ENCODE results near the gene GSTM4.

The GSTM4 gene

DNA sequence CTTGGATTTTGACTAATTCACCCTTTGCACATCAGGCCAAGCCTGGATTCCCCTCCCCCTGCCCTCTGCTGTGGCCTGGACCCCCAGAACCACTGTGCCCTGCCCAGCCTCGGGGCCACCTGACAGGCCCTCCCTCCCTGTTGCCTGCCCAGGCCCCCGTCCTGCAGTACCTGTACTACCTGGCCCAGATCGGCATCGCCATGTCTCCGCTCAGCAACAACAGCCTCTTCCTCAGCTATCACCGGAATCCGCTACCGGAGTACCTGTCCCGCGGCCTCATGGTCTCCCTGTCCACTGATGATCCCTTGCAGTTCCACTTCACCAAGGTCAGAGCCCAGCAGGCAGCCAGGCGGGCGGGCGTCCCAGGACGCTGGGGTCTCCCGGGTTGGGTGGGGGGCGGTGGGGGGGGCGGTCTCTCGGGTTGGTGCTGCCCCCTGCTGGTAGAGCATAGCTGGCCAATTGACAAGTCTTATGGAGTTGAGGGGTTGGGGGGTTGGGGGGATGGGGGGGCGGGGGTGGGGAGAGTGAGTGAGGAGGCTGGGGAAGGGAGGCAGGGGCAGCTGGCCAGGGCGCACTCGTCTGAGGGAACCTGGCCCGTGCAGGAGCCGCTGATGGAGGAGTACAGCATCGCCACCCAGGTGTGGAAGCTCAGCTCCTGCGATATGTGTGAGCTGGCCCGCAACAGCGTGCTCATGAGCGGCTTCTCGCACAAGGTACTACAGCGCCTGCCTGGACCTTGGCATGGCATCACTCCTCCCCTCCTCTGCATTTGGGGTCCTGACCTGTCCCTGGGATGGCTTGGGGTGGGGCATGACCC lies 25.6 kb upstream of the GSTM4 start:
- TF ChIP-seq, protein P1, sequence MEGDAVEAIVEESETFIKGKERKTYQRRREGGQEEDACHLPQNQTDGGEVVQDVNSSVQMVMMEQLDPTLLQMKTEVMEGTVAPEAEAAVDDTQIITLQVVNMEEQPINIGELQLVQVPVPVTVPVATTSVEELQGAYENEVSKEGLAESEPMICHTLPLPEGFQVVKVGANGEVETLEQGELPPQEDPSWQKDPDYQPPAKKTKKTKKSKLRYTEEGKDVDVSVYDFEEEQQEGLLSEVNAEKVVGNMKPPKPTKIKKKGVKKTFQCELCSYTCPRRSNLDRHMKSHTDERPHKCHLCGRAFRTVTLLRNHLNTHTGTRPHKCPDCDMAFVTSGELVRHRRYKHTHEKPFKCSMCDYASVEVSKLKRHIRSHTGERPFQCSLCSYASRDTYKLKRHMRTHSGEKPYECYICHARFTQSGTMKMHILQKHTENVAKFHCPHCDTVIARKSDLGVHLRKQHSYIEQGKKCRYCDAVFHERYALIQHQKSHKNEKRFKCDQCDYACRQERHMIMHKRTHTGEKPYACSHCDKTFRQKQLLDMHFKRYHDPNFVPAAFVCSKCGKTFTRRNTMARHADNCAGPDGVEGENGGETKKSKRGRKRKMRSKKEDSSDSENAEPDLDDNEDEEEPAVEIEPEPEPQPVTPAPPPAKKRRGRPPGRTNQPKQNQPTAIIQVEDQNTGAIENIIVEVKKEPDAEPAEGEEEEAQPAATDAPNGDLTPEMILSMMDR (IDR thresholded peaks at IDR 0.05; ENCODE audit: control insufficient read depth, extremely low read depth, insufficient read depth), result peak; percentile 24; the same call in 1 of the 2 replicates
- no peak for DNase-seq (ENCODE audit: low read depth)
- no peak overlapping the region for H3K4me3 ChIP-seq (ENCODE audit: low read depth, low read length)

DNA sequence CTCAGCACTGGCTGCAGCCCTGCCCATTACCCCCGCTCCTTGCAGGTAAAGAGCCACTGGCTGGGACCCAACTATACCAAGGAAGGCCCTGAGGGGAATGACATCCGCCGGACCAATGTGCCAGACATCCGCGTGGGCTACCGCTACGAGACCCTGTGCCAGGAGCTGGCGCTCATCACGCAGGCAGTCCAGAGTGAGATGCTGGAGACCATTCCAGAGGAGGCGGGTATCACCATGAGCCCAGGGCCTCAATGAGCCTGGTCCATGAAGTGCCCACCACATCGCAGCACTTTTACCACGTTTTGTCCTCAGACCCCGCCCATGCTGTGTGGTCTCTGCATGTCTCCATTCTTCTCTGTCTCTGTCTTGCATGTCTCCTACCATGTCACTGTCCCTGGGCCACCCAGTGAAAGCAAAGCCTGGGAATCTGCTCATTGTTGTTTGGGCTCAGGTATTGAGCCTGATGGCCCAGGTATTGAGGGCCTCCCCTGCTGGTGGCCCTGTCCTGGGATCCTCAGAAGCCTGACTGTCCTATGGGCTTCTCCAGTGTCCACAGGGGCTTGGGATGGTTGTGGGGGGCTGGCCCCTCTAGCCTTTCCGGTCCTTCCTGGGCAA lies 24.9 kb upstream of the GSTM4 start:
- TF ChIP-seq, protein P1 (IDR thresholded peaks at IDR 0.05; ENCODE audit: control insufficient read depth, extremely low read depth, insufficient read depth), result no peak
- no peak for DNase-seq (ENCODE audit: low read depth)
- no peak overlapping the region for H3K4me3 ChIP-seq (ENCODE audit: low read depth, low read length)

DNA sequence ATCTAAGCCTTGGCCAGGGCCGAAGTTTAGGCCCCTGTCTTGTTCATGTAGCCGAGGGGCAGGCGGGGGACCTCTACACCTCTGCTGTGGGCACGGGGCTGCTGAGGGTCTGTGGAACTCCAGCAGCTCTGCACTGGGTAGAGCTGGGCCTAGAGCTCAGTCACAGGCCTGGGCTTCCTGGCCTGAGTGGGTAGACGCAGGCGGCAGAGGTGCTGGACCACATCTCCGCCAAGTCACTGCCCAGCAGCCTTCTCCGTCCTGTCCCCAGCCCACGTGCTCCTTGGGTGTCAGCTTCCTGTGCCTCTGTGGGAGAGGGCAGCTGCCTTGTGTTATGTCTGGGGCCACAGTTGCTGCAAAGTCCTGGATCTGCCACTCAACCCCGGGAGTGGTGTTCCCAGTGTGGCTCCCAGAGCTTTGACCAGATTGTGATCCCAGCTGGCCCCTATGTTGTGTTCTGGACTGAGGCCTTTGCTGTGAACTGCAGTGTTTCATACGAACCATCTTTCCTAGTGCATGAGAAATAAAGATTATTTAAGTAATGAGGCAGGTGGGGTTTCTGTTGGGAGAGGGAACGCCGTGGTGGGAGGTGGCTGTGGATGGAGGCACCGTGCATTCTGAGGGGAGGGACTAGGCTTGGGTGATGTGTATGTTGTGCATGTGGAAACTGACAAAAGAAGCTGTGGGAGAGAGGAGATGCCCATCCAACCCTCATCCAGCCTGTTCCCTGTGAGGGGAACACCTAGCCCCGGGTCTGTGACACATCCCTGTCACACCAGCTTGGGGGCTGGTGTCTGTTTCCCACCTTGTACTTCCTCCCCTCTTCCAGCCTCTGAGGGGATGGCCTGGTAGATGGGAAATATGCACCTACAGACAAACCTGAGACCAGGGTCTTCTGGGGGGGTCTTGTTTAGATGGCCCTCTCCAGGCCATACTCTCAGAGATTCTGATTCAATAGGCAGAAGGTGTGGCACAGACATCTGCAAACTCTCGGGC lies 24.1 kb upstream of the GSTM4 start:
- H3K4me3 ChIP-seq (ENCODE audit: low read depth, low read length), result no peak overlapping the region
- TF ChIP-seq, protein P1 (IDR thresholded peaks at IDR 0.05; ENCODE audit: control insufficient read depth, extremely low read depth, insufficient read depth), result no peak
- DNase-seq (ENCODE audit: low read depth), result no peak

DNA sequence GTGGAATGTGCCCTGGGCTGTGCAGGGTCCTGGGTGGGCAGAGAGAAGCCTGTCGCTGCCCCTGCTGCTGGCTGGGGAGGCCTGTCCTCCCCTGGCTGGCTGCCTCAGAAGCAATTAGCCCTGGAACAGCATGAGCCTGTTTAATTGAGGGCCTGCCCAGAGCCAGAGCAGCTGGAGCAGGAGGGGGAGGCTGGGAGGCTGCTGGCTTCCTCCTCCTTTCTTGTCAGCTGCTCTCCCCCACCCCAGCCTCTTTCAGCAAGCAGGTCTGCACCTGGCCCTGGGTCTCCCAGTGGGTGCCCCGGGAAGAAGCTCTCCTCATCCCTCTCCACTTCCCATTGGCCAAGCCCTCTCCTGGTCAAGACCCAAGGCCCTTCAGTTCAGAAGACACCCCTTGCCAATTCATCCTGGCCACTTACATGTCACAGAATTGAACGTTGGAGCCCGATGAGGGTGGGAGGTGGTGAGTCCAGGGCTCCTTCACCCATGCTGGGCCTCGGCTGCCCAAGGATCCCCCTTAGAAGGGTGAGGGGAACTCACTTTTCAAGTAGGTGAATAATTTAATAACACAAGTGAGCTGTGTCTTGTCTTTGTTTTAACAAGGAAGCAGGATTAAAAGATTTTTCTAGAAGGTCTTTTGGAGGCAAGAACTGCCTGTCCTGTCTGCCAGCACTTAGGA lies 23.1 kb upstream of the GSTM4 start:
- peak; percentile 71 for DNase-seq (ENCODE audit: low read depth)
- TF ChIP-seq, protein P1 (IDR thresholded peaks at IDR 0.05; ENCODE audit: control insufficient read depth, extremely low read depth, insufficient read depth), result no peak

DNA sequence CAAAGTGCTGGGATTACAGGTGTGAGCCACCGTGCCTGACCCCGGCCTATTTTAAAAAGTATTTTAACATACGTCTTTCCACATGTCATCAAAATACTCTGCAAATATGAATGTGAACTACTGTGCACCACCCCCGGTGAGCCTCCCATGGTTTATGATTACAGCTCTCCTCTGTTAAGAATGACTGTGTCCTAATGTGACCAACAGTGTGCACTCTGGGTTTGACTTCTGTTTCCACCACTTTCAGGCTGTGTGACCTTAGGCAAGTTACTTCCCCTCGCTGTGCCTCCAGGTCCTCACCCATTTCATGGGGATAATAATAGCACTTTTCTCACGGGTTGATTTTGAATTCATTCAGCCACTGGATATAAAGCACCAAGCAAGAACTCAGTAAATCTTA lies 21.6 kb upstream of the GSTM4 start:
- TF ChIP-seq, protein P1 (IDR thresholded peaks at IDR 0.05; ENCODE audit: control insufficient read depth, extremely low read depth, insufficient read depth), result no peak
- no peak overlapping the region for H3K4me3 ChIP-seq (ENCODE audit: low read depth, low read length)
- no peak for DNase-seq (ENCODE audit: low read depth)

More for the DNA sequence above, 23.1 kb upstream of the GSTM4 start:
- no peak overlapping the region for H3K4me3 ChIP-seq (ENCODE audit: low read depth, low read length)
